B cell (primary cell): Measurements from ENCODE around the gene CDYL. TPM values are rescaled to one million over a fixed set of nuclear protein-coding genes. Genes with fewer than 3 reads are reported as not detected.

Experiments
- ATAC-seq: fragments of 200-7000 bp; cut with Tn5 transposase; one replicate; pipeline ENCODE4 v1.10.0; 2021; ENCODE audit warnings: low read depth, mild to moderate bottlenecking, moderate number of reproducible peaks, moderate library complexity
- CTCF ChIA-PET: fragments of 350-600 bp; sonication (Branson Sonifier 250); formaldehyde crosslinking; loops from one replicate; lab custom pipeline; 2021; ENCODE audit warnings: antibody characterized with exemption, inconsistent platforms; lab: Charles Lee
- POLR2A ChIA-PET: fragments of 350-600 bp; sonication (Branson Sonifier 250); formaldehyde crosslinking; loops from one replicate; lab custom pipeline; 2021; ENCODE audit warnings: antibody characterized with exemption; lab: Charles Lee
- DNase-seq: peaks from one replicate; pipeline ENCODE4 v3.0.0; 2013
- H2AFZ ChIP-seq: 2 replicates; pipeline ENCODE4 v1.6.1; 2012; ENCODE audit warnings: mild to moderate bottlenecking, low read depth, low read length; ENCODE audit not compliant: insufficient read depth, poor library complexity, severe bottlenecking
- H3K27ac ChIP-seq, 2 donors: 1 replicate in 1 of 2; 2 replicates in 1 of 2; pipeline ENCODE4 v1.5.1; 2012 to 2013; ENCODE audit warnings: low read length in 2 of 2, mild to moderate bottlenecking in 2 of 2, moderate library complexity in 1 of 2
- H3K27me3 ChIP-seq, 4 experiments: fragments of 200-600 bp in 1 of 4; sonication (generic) in 1 of 4; replicated peaks in 1 of 4; 1 replicate in 2 of 4; 2 replicates in 2 of 4; pipeline versions ENCODE4 v1.6.1 to v1.7.0; 2013 to 2016; ENCODE audit warnings: low read length in 3 of 4, mild to moderate bottlenecking in 2 of 4, mixed read lengths in 1 of 4, moderate library complexity in 1 of 4; ENCODE audit not compliant: insufficient read depth in 4 of 4, control insufficient read depth in 3 of 4; ENCODE audit errors: control extremely low read depth in 1 of 4
- H3K36me3 ChIP-seq, 2 experiments: replicated peaks in 1 of 2; 1 replicate in 1 of 2; 2 replicates in 1 of 2; pipeline versions ENCODE4 v1.6.1 to v1.7.1; 2013; ENCODE audit warnings: low read length in 1 of 2; ENCODE audit not compliant: insufficient read depth in 2 of 2, control insufficient read depth in 1 of 2; ENCODE audit errors: control extremely low read depth in 1 of 2, extremely low read depth in 1 of 2
- H3K4me1 ChIP-seq, 2 donors: fragments of 200-600 bp in 1 of 2; sonication (generic) in 1 of 2; 1 replicate in 1 of 2; 2 replicates in 1 of 2; pipeline versions ENCODE4 v1.5.1 to v1.6.1; 2013 to 2017; ENCODE audit warnings: low read length in 2 of 2; ENCODE audit not compliant: control insufficient read depth in 2 of 2, insufficient read depth in 2 of 2
- H3K4me2 ChIP-seq: replicated peaks from 2 replicates; pipeline ENCODE3; 2012; ENCODE audit warnings: mild to moderate bottlenecking, low read depth, low read length; ENCODE audit not compliant: poor library complexity, severe bottlenecking
- H3K4me3 ChIP-seq, 5 experiments: fragments of 200-600 bp in 1 of 5; sonication (generic) in 1 of 5; 1 replicate in 3 of 5; 2 replicates in 2 of 5; pipeline versions ENCODE4 v1.5.1 to v1.7.0; 2011 to 2016; ENCODE audit warnings: low read length in 4 of 5, mild to moderate bottlenecking in 4 of 5, low read depth in 2 of 5, control low read depth in 1 of 5, moderate library complexity in 1 of 5; ENCODE audit not compliant: insufficient read depth in 1 of 5; ENCODE audit errors: control extremely low read depth in 1 of 5, extremely low read depth in 1 of 5
- H3K79me2 ChIP-seq: fragments of 200-600 bp; sonication (generic); one replicate; pipeline ENCODE4 v1.6.0; 2016; ENCODE audit warnings: low read length; ENCODE audit not compliant: control insufficient read depth, insufficient read depth
- H3K9ac ChIP-seq: fragments of 200-600 bp; sonication (generic); 2 replicates; pipeline ENCODE4 v1.6.1; 2017; ENCODE audit warnings: mild to moderate bottlenecking, low read length, moderate library complexity
- H3K9me3 ChIP-seq, 3 donors: one replicate each; pipeline versions ENCODE4 v1.6.1 to v1.7.1; 2013; ENCODE audit warnings: low read length in 2 of 3; ENCODE audit not compliant: control insufficient read depth in 2 of 3, insufficient read depth in 1 of 3; ENCODE audit errors: control extremely low read depth in 1 of 3
- H4K20me1 ChIP-seq: 2 replicates; pipeline ENCODE4 v1.6.0; 2012; ENCODE audit warnings: mild to moderate bottlenecking, low read length; ENCODE audit not compliant: insufficient read depth, control insufficient read depth, poor library complexity, severe bottlenecking
- H3K27ac Mint-ChIP-seq: one replicate; pipeline ENCODE4 v1.8.0; 2021; ENCODE audit warnings: mixed read lengths
- H3K27me3 Mint-ChIP-seq: one replicate; pipeline ENCODE4 v1.8.0; 2021; ENCODE audit warnings: mixed read lengths
- H3K4me1 Mint-ChIP-seq: one replicate; pipeline ENCODE4 v1.8.0; 2021; ENCODE audit warnings: mixed read lengths
- H3K4me3 Mint-ChIP-seq: one replicate; pipeline ENCODE4 v1.8.0; 2021; ENCODE audit warnings: mixed read lengths
- H3K9me3 Mint-ChIP-seq: one replicate; pipeline ENCODE4 v1.8.0; 2022; ENCODE audit warnings: mixed read lengths; ENCODE audit not compliant: insufficient read depth
- EZH2 ChIP-seq: IDR thresholded peaks from 2 replicates; pipeline ENCODE4 v1.6.1; 2012; ENCODE audit warnings: borderline replicate concordance, low read depth, mild to moderate bottlenecking, moderate library complexity, low read length; ENCODE audit not compliant: insufficient read depth, poor library complexity, severe bottlenecking
- WGBS: methylation state at CpG from one replicate; pipeline ENCODE4 v1.1.5; 2013; ENCODE audit warnings: missing lambda C conversion rate; ENCODE audit not compliant: insufficient coverage; 5-methylcytosine and 5-hydroxymethylcytosine counted together
- intact Hi-C: fragments of 100-400 bp; cut with micrococcal nuclease; formaldehyde crosslinking; loops from one replicate; pipeline ENCODE4 v1.10.0; 2022
- polyA plus RNA-seq: library from polyadenylated mRNA; depleted of rRNA; stranded (reverse); fragments of >200 nt; gene quantifications from 2 replicates; pipeline ENCODE4 v1.2.3, GENCODE V29; 2012
- total RNA-seq, 2 donors: library from RNA; stranded (reverse); fragments of 120-200 nt in 1 of 2; gene quantifications; 1 replicate in 1 of 2; 2 replicates in 1 of 2; pipeline versions ENCODE4 v1.2.3 to v1.2.4, GENCODE V29; 2013 to 2022
- TF ChIP-seq, protein P1 (sequence below): fragments of 200-600 bp; IDR thresholded peaks from one replicate; pipeline ENCODE4 v1.8.0; 2022; ENCODE audit warnings: antibody characterized with exemption, mild to moderate bottlenecking

CDYL gene
- total and polyA plus RNA-seq, 2 donors (not counting 1 experiment from before 2014, with no cell fraction given), result 15.6 to 63.0 TPM

GRCh38 chr6:4802312-4802935 is 26.2 kb downstream of the CDYL start:
- no peak overlapping the region for H2AFZ ChIP-seq
- CTCF ChIA-PET, result interaction anchor here (0.8 to 2.3 kb wide), 5 partner anchors 9 to 520 kb away, joined by 3 to 9 read pairs (median 4); partner anchors contain the start of gene CDYL
- ATAC-seq (peak; percentile 75), DNase-seq (peak; percentile 30)
- POLR2A ChIA-PET, result no interaction called here
- Mint-ChIP-seq H3K27ac (peak overlapping the region; percentile 85), H3K4me3 (peak overlapping the region; percentile 85), H3K9me3 (no peaks in the 10 kb centered on the region), H3K27me3 (no peaks in the 10 kb centered on the region), H3K4me1 (peaks cover 83% of the 10 kb centered on the region)
- peak overlapping the region in 1 of 2 donors; percentile 66 for H3K27ac ChIP-seq
- H3K4me3 ChIP-seq, result peak overlapping the region in 2 of 5 experiments; percentile 9 to 14
- H3K9ac ChIP-seq, result peak overlapping the region; percentile 52
- H4K20me1 ChIP-seq, result peaks cover 66% of the 10 kb centered on the region
- 17% methylated on average over 1 of the region's 4 CpGs for WGBS
- no peak for TF ChIP-seq EZH2
- TF ChIP-seq, protein P1, sequence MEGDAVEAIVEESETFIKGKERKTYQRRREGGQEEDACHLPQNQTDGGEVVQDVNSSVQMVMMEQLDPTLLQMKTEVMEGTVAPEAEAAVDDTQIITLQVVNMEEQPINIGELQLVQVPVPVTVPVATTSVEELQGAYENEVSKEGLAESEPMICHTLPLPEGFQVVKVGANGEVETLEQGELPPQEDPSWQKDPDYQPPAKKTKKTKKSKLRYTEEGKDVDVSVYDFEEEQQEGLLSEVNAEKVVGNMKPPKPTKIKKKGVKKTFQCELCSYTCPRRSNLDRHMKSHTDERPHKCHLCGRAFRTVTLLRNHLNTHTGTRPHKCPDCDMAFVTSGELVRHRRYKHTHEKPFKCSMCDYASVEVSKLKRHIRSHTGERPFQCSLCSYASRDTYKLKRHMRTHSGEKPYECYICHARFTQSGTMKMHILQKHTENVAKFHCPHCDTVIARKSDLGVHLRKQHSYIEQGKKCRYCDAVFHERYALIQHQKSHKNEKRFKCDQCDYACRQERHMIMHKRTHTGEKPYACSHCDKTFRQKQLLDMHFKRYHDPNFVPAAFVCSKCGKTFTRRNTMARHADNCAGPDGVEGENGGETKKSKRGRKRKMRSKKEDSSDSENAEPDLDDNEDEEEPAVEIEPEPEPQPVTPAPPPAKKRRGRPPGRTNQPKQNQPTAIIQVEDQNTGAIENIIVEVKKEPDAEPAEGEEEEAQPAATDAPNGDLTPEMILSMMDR, result no peak
- H3K36me3 ChIP-seq, result peaks cover 0 to 6% of the 10 kb centered on the region in 2 experiments
- H3K27me3 ChIP-seq, result no peaks in the 10 kb centered on the region
- intact Hi-C loops, result no loop called here
- peak overlapping the region; percentile 66 for H3K4me2 ChIP-seq
- peaks cover 99% of the 10 kb centered on the region for H3K79me2 ChIP-seq
- H3K9me3 ChIP-seq, result peaks cover 0 to 5% (median 3%) of the 10 kb centered on the region in 3 donors
- peaks cover 33 to 44% of the 10 kb centered on the region in 2 donors for H3K4me1 ChIP-seq

GRCh38 chr6:4803343-4803744 is 27.1 kb downstream of the CDYL start:
- Histone ChIP-seq H3K9ac (peak overlapping the region; percentile 52), H2AFZ (no peak overlapping the region), H3K4me1 (peaks cover 33 to 44% of the 10 kb centered on the region in 2 donors), H3K27me3 (no peaks in the 10 kb centered on the region), H3K9me3 (peaks cover 0 to 5% (median 3%) of the 10 kb centered on the region in 3 donors), H3K4me2 (peak overlapping the region; percentile 66), H3K79me2 (peaks cover 99% of the 10 kb centered on the region), H3K36me3 (peaks cover 0 to 6% of the 10 kb centered on the region in 2 experiments), H3K4me3 (no peak overlapping the region), H3K27ac (peak overlapping the region in 1 of 2 donors; percentile 66), H4K20me1 (peaks cover 75% of the 10 kb centered on the region)
- CTCF ChIA-PET, result interaction anchor here (0.7 to 1.3 kb wide), 2 partner anchors 497 to 521 kb away, joined by 3 to 4 read pairs; no protein-coding TSS in a partner anchor
- no peaks in the 10 kb centered on the region for H3K9me3 Mint-ChIP-seq
- H3K27ac Mint-ChIP-seq, result peak overlapping the region; percentile 85
- DNase-seq, result no peak
- TF ChIP-seq, protein P1, result no peak
- TF ChIP-seq EZH2, result no peak
- WGBS, result 100% methylated on average over 2 of the region's 5 CpGs
- intact Hi-C loops, result no loop called here
- H3K4me3 Mint-ChIP-seq, result peak overlapping the region; percentile 85
- ATAC-seq, result no peak
- no peaks in the 10 kb centered on the region for H3K27me3 Mint-ChIP-seq
- POLR2A ChIA-PET, result interaction anchor here (0.7 kb wide), 1 partner anchor 27 kb away, joined by 4 read pairs; the partner anchor contains the start of gene CDYL
- peaks cover 77% of the 10 kb centered on the region for H3K4me1 Mint-ChIP-seq
